Measurements from ENCODE around the gene RLF. TPM values are rescaled to one million over a fixed set of nuclear protein-coding genes. Genes with fewer than 3 reads are reported as not detected.
A peak's percentile ranks its signal among the peaks of the same experiment; 100 is the strongest.

The RLF gene
- total RNA-seq, 1 experiment from 2014 or later, result 19.6 TPM

GRCh38 chr1:40239626-40240025, 78.4 kb downstream of the RLF start:
- Histone ChIP-seq H3K9me3 (replicated peaks) (no peaks in the 10 kb centered on the region), H3K27ac (no peak overlapping the region)
- no peak for DNase-seq (ENCODE audit: low read depth in 1 of 2, low spot score in 2 of 2)

GRCh38 chr1:40240390-40240789, 79.2 kb downstream of the RLF start:
- DNase-seq (ENCODE audit: low read depth in 1 of 2, low spot score in 2 of 2), result no peak
- H3K9me3 ChIP-seq (replicated peaks), result no peaks in the 10 kb centered on the region
- H3K4me3 ChIP-seq, result no peak overlapping the region
- H3K4me1 ChIP-seq (replicated peaks), result peaks cover 45% of the 10 kb centered on the region
- no peaks in the 10 kb centered on the region for H3K27me3 ChIP-seq (replicated peaks)
- no peak overlapping the region for H3K27ac ChIP-seq
- H3K36me3 ChIP-seq, result peaks cover 53% of the 10 kb centered on the region

More at GRCh38 chr1:40239626-40240025, 78.4 kb downstream of the RLF start:
- Histone ChIP-seq H3K4me1 (replicated peaks) (peaks cover 37% of the 10 kb centered on the region), H3K36me3 (peaks cover 58% of the 10 kb centered on the region), H3K4me3 (no peak overlapping the region), H3K27me3 (replicated peaks) (no peaks in the 10 kb centered on the region)

- Histone ChIP-seq H3K27ac (peak overlapping the region; percentile 83), H3K36me3 (peaks cover 43% of the 10 kb centered on the region), H3K9me3 (replicated peaks) (no peaks in the 10 kb centered on the region), H3K27me3 (replicated peaks) (no peaks in the 10 kb centered on the region), H3K4me3 (no peak overlapping the region), H3K4me1 (replicated peaks) (peaks cover 50% of the 10 kb centered on the region)
- no peak for DNase-seq (ENCODE audit: low read depth in 1 of 2, low spot score in 2 of 2)
These were observed 80.2 kb downstream of the RLF start for GRCh38 chr1:40241362-40241761.

- Histone ChIP-seq H3K4me1 (replicated peaks) (peaks cover 59% of the 10 kb centered on the region), H3K27ac (0 out of 2 replicates have a peak overlapping the region, but pooled peaks have one; percentile 6), H3K9me3 (replicated peaks) (no peaks in the 10 kb centered on the region), H3K36me3 (peaks cover 24% of the 10 kb centered on the region), H3K4me3 (no peak overlapping the region), H3K27me3 (replicated peaks) (no peaks in the 10 kb centered on the region)
- DNase-seq (ENCODE audit: low read depth in 1 of 2, low spot score in 2 of 2), result no peak
These were observed 82.2 kb downstream of the RLF start for GRCh38 chr1:40243351-40243750.

GRCh38 chr1:40244138-40244744, 83.1 kb downstream of the RLF start:
- peaks cover 15% of the 10 kb centered on the region; the same call in 1 of the 2 replicates for H3K36me3 ChIP-seq
- no peak for DNase-seq (ENCODE audit: low read depth in 1 of 2, low spot score in 2 of 2)
- no peaks in the 10 kb centered on the region for H3K27me3 ChIP-seq (replicated peaks)
- peaks cover 65% of the 10 kb centered on the region for H3K4me1 ChIP-seq (replicated peaks)
- H3K9me3 ChIP-seq (replicated peaks), result no peaks in the 10 kb centered on the region
- no peak overlapping the region for H3K27ac ChIP-seq
- H3K4me3 ChIP-seq, result no peak overlapping the region

- H3K27ac ChIP-seq, result peak overlapping the region; percentile 1; the same call in 1 of the 2 replicates
- peaks cover under 1% of the 10 kb centered on the region; the same call in 1 of the 2 replicates for H3K36me3 ChIP-seq
- no peaks in the 10 kb centered on the region for H3K9me3 ChIP-seq (replicated peaks)
- H3K4me1 ChIP-seq (replicated peaks), result peaks cover 65% of the 10 kb centered on the region
- no peak overlapping the region for H3K4me3 ChIP-seq
- no peaks in the 10 kb centered on the region for H3K27me3 ChIP-seq (replicated peaks)
- no peak for DNase-seq (ENCODE audit: low read depth in 1 of 2, low spot score in 2 of 2)
These were observed 84.5 kb downstream of the RLF start for GRCh38 chr1:40245686-40246085.

GRCh38 chr1:40247655-40248054, 86.5 kb downstream of the RLF start, which contains the start of gene TMCO2:
TSS of gene TMCO2 (plus strand) at chr1:40247937. CDS start at chr1:40247994, 57 bp downstream.
- Histone ChIP-seq H3K36me3 (no peaks in the 10 kb centered on the region), H3K9me3 (replicated peaks) (no peaks in the 10 kb centered on the region), H3K4me3 (no peak within 1 kb of the TSS), H3K4me1 (replicated peaks) (peaks cover 47% of the 10 kb centered on the region), H3K27ac (peak within 1 kb of the TSS; percentile 5; the same call in 1 of the 2 replicates), H3K27me3 (replicated peaks) (no peaks in the 10 kb centered on the region)
- DNase-seq (ENCODE audit: low read depth in 1 of 2, low spot score in 2 of 2), result no peak

- Histone ChIP-seq H3K9me3 (replicated peaks) (no peaks in the 10 kb centered on the region), H3K4me3 (no peak overlapping the region), H3K27ac (peak overlapping the region; percentile 5; the same call in 1 of the 2 replicates), H3K36me3 (no peaks in the 10 kb centered on the region), H3K27me3 (replicated peaks) (no peaks in the 10 kb centered on the region), H3K4me1 (replicated peaks) (peaks cover 40% of the 10 kb centered on the region)
- no peak for DNase-seq (ENCODE audit: low read depth in 1 of 2, low spot score in 2 of 2)
These were observed 87.2 kb downstream of the RLF start for GRCh38 chr1:40248412-40248811.

- H3K27ac ChIP-seq, result no peak overlapping the region
- H3K4me3 ChIP-seq, result no peak overlapping the region
- no peaks in the 10 kb centered on the region for H3K27me3 ChIP-seq (replicated peaks)
- H3K9me3 ChIP-seq (replicated peaks), result no peaks in the 10 kb centered on the region
- H3K4me1 ChIP-seq (replicated peaks), result peaks cover 16% of the 10 kb centered on the region
- no peaks in the 10 kb centered on the region; the same call in 1 of the 2 replicates for H3K36me3 ChIP-seq
- DNase-seq (ENCODE audit: low read depth in 1 of 2, low spot score in 2 of 2), result no peak
These were observed 90.3 kb downstream of the RLF start for GRCh38 chr1:40251456-40251855.

GRCh38 chr1:40252601-40253000, 91.4 kb downstream of the RLF start:
- Histone ChIP-seq H3K27me3 (replicated peaks) (no peaks in the 10 kb centered on the region), H3K36me3 (peaks cover 2% of the 10 kb centered on the region; the same call in 1 of the 2 replicates), H3K4me1 (replicated peaks) (peaks cover 18% of the 10 kb centered on the region), H3K9me3 (replicated peaks) (no peaks in the 10 kb centered on the region), H3K27ac (no peak overlapping the region), H3K4me3 (no peak overlapping the region)
- no peak for DNase-seq (ENCODE audit: low read depth in 1 of 2, low spot score in 2 of 2)

- no peak overlapping the region for H3K4me3 ChIP-seq
- peaks cover 17% of the 10 kb centered on the region for H3K36me3 ChIP-seq
- DNase-seq (ENCODE audit: low read depth in 1 of 2, low spot score in 2 of 2), result no peak
- no peaks in the 10 kb centered on the region for H3K27me3 ChIP-seq (replicated peaks)
- H3K9me3 ChIP-seq (replicated peaks), result no peaks in the 10 kb centered on the region
- no peak overlapping the region for H3K27ac ChIP-seq
- peaks cover 4% of the 10 kb centered on the region; the same call in 1 of the 2 replicates for H3K4me1 ChIP-seq (replicated peaks)
These were observed 94.0 kb downstream of the RLF start for GRCh38 chr1:40255231-40255630.

- peaks cover 30% of the 10 kb centered on the region for H3K36me3 ChIP-seq
- no peaks in the 10 kb centered on the region for H3K9me3 ChIP-seq (replicated peaks)
- H3K27ac ChIP-seq, result peak overlapping the region; percentile 91
- no peak for DNase-seq (ENCODE audit: low read depth in 1 of 2, low spot score in 2 of 2)
- H3K4me1 ChIP-seq (replicated peaks), result peaks cover 4% of the 10 kb centered on the region; the same call in 1 of the 2 replicates
- peak overlapping the region; percentile 71 for H3K4me3 ChIP-seq
- no peaks in the 10 kb centered on the region for H3K27me3 ChIP-seq (replicated peaks)
These were observed 95.4 kb downstream of the RLF start for GRCh38 chr1:40256401-40257084.

- Histone ChIP-seq H3K9me3 (replicated peaks) (no peaks in the 10 kb centered on the region), H3K4me3 (peak overlapping the region; percentile 71), H3K27ac (peak overlapping the region; percentile 91), H3K36me3 (peaks cover 37% of the 10 kb centered on the region), H3K4me1 (replicated peaks) (peaks cover 4% of the 10 kb centered on the region; the same call in 1 of the 2 replicates), H3K27me3 (replicated peaks) (no peaks in the 10 kb centered on the region)
- DNase-seq (ENCODE audit: low read depth in 1 of 2, low spot score in 2 of 2), result no peak
These were observed 96.1 kb downstream of the RLF start for GRCh38 chr1:40257313-40257687.

Data from SJSA1 (cell line).